Chondrocyte (in vitro differentiated cells): ENCODE measurements around the gene PTDSS2. TPM values are rescaled to one million over a fixed set of nuclear protein-coding genes. Genes with fewer than 3 reads are reported as not detected.

Source experiments
- DNase-seq: peaks from one replicate; pipeline ENCODE4 v3.0.0; 2021; ENCODE audit warnings: mixed read lengths, low spot score
- H3K27ac Mint-ChIP-seq: one replicate; pipeline ENCODE4 v1.8.0; 2021; ENCODE audit warnings: mild to moderate bottlenecking, moderate library complexity, mixed read lengths; ENCODE audit not compliant: unreplicated experiment
- H3K27me3 Mint-ChIP-seq: 2 replicates; pipeline ENCODE4 v1.8.0; 2021; ENCODE audit warnings: low read depth, mixed read lengths
- H3K36me3 Mint-ChIP-seq: 2 replicates; pipeline ENCODE4 v1.8.0; 2021; ENCODE audit warnings: low read depth, mixed read lengths
- H3K4me1 Mint-ChIP-seq: 2 replicates; pipeline ENCODE4 v1.8.0; 2021; ENCODE audit warnings: low read depth, mild to moderate bottlenecking, mixed read lengths
- H3K4me3 Mint-ChIP-seq: one replicate; pipeline ENCODE4 v1.8.0; 2021; ENCODE audit warnings: mild to moderate bottlenecking, moderate library complexity, mixed read lengths; ENCODE audit not compliant: unreplicated experiment
- H3K9me3 Mint-ChIP-seq: 2 replicates; pipeline ENCODE4 v1.8.0; 2021; ENCODE audit warnings: low read depth, mixed read lengths
- total RNA-seq: library from RNA; stranded (reverse); gene quantifications from 3 replicates; pipeline ENCODE4 v1.2.1, GENCODE V29; 2021
- TF ChIP-seq, protein P1 (sequence below): fragments of 200-600 bp; sonication (generic); IDR thresholded peaks from 2 replicates; pipeline ENCODE4 v1.5.0; 2021; ENCODE audit warnings: antibody characterized with exemption, mild to moderate bottlenecking, moderate library complexity

PTDSS2 gene
- total RNA-seq, 1 donor from 2014 or later = 30.0 TPM

DNA sequence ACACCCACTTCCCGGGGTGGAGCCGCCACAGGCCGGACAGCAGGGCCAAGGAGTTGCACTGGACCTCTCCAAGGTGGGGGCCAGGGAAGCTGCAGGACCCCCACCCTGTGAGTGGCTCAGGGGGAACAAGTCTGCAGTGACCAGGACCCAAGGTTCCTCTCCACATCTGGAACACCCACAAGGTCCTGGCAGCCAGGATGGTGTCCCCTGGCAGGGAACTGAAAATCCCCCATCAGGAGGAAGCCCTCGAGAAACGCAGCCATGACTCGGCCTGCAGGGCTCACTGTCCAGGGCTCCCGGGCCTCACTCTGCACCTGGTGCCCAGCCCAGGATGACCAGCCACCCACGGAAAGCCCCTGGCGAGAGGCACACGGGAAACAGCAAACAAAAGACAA is 45.5 kb downstream of the PTDSS2 start:
- peak overlapping the region; percentile 1 for H3K27ac Mint-ChIP-seq
- DNase-seq = no peak

DNA sequence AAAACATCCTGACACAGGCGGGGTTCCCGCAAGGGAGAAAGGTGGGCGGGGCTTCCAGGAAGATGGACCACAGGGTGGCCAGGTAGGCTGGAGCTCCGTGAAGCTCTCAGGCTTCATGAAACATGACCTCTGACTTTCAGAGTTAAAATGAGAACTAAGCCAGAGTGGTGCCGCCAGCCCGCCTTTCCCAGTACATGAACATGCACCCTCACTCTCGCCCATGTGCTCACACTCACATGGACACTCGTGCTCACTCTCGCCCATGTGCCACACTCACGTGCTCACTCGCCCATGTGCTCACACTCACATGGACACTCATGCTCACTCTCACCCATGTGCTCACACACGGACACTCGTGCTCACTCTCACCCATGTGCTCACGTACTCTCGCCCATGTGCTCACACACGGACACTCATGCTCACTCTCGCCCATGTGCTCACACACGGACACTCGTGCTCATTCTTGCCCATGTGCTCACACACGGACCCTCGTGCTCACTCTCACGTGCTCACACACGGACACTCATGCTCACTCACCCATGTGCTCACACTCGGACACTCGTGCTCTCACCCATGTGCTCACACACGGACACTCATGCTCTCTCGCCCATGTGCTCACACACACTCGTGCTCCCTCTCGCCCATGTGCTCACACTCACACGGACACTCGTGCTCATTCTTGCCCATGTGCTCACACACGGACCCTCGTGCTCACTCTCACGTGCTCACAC is 46.9 kb downstream of the PTDSS2 start:
- no peak for DNase-seq
- Mint-ChIP-seq H3K27ac (peak overlapping the region; percentile 27), H3K36me3 (peaks cover 34% of the 10 kb centered on the region), H3K27me3 (no peaks in the 10 kb centered on the region), H3K9me3 (no peaks in the 10 kb centered on the region), H3K4me3 (no peak overlapping the region), H3K4me1 (peaks cover 3% of the 10 kb centered on the region)
- TF ChIP-seq, protein P1, sequence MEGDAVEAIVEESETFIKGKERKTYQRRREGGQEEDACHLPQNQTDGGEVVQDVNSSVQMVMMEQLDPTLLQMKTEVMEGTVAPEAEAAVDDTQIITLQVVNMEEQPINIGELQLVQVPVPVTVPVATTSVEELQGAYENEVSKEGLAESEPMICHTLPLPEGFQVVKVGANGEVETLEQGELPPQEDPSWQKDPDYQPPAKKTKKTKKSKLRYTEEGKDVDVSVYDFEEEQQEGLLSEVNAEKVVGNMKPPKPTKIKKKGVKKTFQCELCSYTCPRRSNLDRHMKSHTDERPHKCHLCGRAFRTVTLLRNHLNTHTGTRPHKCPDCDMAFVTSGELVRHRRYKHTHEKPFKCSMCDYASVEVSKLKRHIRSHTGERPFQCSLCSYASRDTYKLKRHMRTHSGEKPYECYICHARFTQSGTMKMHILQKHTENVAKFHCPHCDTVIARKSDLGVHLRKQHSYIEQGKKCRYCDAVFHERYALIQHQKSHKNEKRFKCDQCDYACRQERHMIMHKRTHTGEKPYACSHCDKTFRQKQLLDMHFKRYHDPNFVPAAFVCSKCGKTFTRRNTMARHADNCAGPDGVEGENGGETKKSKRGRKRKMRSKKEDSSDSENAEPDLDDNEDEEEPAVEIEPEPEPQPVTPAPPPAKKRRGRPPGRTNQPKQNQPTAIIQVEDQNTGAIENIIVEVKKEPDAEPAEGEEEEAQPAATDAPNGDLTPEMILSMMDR = no peak

More for the DNA sequence above, 45.5 kb downstream of the PTDSS2 start:
- peaks cover 3% of the 10 kb centered on the region for H3K4me1 Mint-ChIP-seq
- H3K4me3 Mint-ChIP-seq = no peak overlapping the region
- TF ChIP-seq, protein P1 = no peak
- H3K9me3 Mint-ChIP-seq = no peaks in the 10 kb centered on the region
- peaks cover 31% of the 10 kb centered on the region for H3K36me3 Mint-ChIP-seq
- no peaks in the 10 kb centered on the region for H3K27me3 Mint-ChIP-seq

DNA sequence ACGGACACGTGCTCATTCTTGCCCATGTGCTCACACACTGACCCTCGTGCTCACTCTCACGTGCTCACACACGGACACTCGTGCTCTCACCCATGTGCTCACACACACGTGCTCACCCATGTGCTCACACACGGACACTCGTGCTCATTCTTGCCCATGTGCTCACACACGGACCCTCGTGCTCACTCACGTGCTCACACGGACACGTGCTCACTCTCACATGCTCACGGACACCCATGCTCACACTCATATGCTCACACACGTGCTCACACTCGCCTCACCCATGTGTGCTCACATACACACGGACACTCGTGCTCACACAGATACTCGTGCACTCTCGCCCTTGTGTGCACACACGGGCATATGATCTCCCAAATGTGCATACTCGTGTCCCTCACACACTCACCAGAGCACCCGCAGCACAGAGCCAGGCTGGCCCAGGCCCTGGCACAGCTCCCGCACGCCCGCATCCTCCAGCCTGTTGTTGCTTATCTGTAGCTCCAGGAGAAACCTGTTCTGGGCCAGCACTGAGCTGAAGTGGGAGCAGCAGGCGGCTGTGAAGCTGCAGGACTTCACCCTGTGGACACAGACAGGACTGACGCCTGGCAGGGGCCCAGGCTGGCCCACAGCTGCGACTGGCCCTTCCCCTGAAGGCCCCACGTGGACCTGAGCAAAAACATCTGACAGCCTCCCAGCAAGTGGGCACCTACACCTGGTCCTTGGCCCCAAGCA is 47.7 kb downstream of the PTDSS2 start:
- TF ChIP-seq, protein P1 = no peak
- Mint-ChIP-seq H3K36me3 (peaks cover 34% of the 10 kb centered on the region), H3K4me1 (peaks cover 3% of the 10 kb centered on the region), H3K27ac (peak overlapping the region; percentile 63), H3K9me3 (no peaks in the 10 kb centered on the region), H3K4me3 (no peak overlapping the region), H3K27me3 (no peaks in the 10 kb centered on the region)
- no peak for DNase-seq

DNA sequence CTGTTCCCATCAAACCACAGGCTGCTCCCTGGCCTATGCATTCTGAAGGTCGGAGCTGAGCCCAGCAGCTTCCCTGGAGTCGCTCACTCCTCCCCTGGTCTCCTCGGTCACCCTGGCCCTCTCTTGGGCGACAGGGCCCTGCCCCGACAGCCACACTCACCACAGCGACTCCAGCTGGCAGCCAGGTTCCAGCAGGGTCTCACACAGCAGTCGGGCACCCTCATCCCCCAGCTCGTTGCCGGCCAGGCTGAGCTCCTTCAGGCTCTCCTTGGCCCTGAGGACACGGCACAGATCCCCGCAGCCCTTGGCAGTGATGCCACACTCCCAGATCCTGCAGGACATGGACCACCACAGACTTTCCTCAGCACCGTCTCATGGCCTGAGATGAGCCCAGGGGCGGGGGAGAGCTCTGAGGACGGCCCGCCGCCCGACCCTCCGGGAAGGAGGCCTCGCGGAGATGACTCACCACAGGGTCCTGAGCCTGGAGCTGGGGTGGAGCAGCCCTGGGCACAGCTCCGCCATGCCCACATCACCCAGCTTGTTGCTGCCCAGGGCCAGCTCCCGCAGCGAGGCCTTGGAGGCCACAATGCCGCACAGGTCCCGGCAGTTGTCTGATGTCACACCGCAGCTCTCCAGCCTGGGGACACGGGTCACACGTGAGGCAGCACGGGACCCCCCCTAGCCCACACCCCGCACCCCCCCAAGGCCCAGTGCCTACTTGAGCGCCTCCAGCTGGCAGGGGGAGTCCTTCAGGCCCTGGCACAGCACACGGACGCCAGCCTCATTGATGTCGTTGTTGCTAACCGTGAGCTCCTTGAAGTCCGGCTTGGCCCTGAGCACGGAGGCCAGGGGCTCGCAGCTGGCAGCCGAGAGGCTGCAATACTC is 48.5 kb downstream of the PTDSS2 start:
- Mint-ChIP-seq H3K36me3 (peaks cover 34% of the 10 kb centered on the region), H3K27me3 (no peaks in the 10 kb centered on the region), H3K27ac (no peak overlapping the region), H3K9me3 (no peaks in the 10 kb centered on the region), H3K4me3 (no peak overlapping the region), H3K4me1 (peaks cover 8% of the 10 kb centered on the region)
- TF ChIP-seq, protein P1 = no peak
- DNase-seq = no peak
